Thoracic aorta (tissue), 2 donors: ENCODE results near the gene RXFP2. TPM values are rescaled to one million over a fixed set of nuclear protein-coding genes. Genes with fewer than 3 reads are reported as not detected.

ENCODE experiments used
- ATAC-seq: fragments of 150-250 bp; one replicate; pipeline ENCODE4 v1.8.0; 2017; ENCODE audit warnings: low read depth; ENCODE audit not compliant: insufficient number of reproducible peaks, low FRiP score
- DNase-seq: peaks from one replicate; pipeline ENCODE4 v3.0.0-alpha.2; 2020; ENCODE audit warnings: low spot score
- H3K27ac ChIP-seq, 2 donors: fragments of 200-600 bp; sonication (generic); 1 replicate in 1 of 2; 2 replicates in 1 of 2; pipeline ENCODE4 v1.5.1; 2016; ENCODE audit warnings: mild to moderate bottlenecking in 2 of 2, moderate library complexity in 2 of 2
- H3K27me3 ChIP-seq: fragments of 200-600 bp; sonication (generic); replicated peaks from 2 replicates; pipeline ENCODE4 v1.6.0; 2016; ENCODE audit warnings: mild to moderate bottlenecking; ENCODE audit not compliant: insufficient read depth
- H3K36me3 ChIP-seq: fragments of 200-600 bp; sonication (generic); one replicate; pipeline ENCODE4 v1.5.1; 2016
- H3K4me1 ChIP-seq, 2 donors: fragments of 200-600 bp; sonication (generic); 1 replicate in 1 of 2; 2 replicates in 1 of 2; pipeline versions ENCODE4 v1.5.1 to v1.6.0; 2016; ENCODE audit warnings: low read depth in 2 of 2, mild to moderate bottlenecking in 1 of 2; ENCODE audit not compliant: control insufficient read depth in 1 of 2
- H3K4me3 ChIP-seq: fragments of 200-600 bp; sonication (generic); 2 replicates; pipeline ENCODE4 v1.5.1; 2016; ENCODE audit warnings: mild to moderate bottlenecking
- H3K9me3 ChIP-seq: fragments of 200-600 bp; sonication (generic); 2 replicates; pipeline ENCODE4 v1.5.1; 2016
- total RNA-seq, 2 donors: library from RNA; depleted of rRNA; stranded (reverse); fragments of >200 nt; gene quantifications; one replicate each; pipeline versions ENCODE4 v1.1.0 to v1.2.3, GENCODE V29; 2016
- TF ChIP-seq, protein P1 (sequence below): fragments of 200-600 bp; sonication (generic); IDR thresholded peaks from one replicate; pipeline ENCODE4 v1.5.1; 2019; ENCODE audit warnings: antibody characterized with exemption

The RXFP2 gene
- total RNA-seq, 2 donors from 2014 or later, result 0.21 to 3.0 TPM

DNA sequence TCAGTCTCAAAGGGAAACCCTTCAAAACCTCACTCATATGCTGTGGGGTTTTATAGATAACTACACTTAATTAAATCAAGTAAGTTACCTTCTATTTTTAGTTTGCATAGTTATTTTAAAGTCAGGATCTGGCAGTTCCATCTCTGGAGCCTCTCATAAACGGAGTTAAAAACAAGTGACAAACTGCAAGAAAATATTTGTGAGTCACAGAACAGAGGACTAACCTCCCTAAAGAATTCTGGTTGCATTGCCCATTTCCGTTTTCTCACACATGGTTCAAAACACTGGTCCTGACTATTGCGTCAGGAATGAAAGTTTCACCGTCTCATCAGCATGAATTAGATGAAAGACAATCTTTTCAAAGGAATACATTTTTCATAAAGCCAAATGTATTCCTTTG lies 10.6 kb downstream of the RXFP2 start:
- Histone ChIP-seq H3K4me1 (no peaks in the 10 kb centered on the region), H3K4me3 (no peak overlapping the region), H3K9me3 (no peaks in the 10 kb centered on the region), H3K27ac (no peak overlapping the region), H3K27me3 (no peaks in the 10 kb centered on the region), H3K36me3 (no peaks in the 10 kb centered on the region)
- TF ChIP-seq, protein P1, sequence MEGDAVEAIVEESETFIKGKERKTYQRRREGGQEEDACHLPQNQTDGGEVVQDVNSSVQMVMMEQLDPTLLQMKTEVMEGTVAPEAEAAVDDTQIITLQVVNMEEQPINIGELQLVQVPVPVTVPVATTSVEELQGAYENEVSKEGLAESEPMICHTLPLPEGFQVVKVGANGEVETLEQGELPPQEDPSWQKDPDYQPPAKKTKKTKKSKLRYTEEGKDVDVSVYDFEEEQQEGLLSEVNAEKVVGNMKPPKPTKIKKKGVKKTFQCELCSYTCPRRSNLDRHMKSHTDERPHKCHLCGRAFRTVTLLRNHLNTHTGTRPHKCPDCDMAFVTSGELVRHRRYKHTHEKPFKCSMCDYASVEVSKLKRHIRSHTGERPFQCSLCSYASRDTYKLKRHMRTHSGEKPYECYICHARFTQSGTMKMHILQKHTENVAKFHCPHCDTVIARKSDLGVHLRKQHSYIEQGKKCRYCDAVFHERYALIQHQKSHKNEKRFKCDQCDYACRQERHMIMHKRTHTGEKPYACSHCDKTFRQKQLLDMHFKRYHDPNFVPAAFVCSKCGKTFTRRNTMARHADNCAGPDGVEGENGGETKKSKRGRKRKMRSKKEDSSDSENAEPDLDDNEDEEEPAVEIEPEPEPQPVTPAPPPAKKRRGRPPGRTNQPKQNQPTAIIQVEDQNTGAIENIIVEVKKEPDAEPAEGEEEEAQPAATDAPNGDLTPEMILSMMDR, result no peak
- DNase-seq (no peak), ATAC-seq (peak; percentile 90)

GRCh38 chr13:31755211-31755610 lies 15.9 kb downstream of the RXFP2 start:
- H3K9me3 ChIP-seq, result no peaks in the 10 kb centered on the region
- H3K4me1 ChIP-seq, result no peaks in the 10 kb centered on the region
- DNase-seq (no peak), ATAC-seq (no peak)
- H3K27ac ChIP-seq, result no peak overlapping the region
- TF ChIP-seq, protein P1, result no peak
- H3K36me3 ChIP-seq, result no peaks in the 10 kb centered on the region
- H3K27me3 ChIP-seq, result no peaks in the 10 kb centered on the region
- H3K4me3 ChIP-seq, result no peak overlapping the region

DNA sequence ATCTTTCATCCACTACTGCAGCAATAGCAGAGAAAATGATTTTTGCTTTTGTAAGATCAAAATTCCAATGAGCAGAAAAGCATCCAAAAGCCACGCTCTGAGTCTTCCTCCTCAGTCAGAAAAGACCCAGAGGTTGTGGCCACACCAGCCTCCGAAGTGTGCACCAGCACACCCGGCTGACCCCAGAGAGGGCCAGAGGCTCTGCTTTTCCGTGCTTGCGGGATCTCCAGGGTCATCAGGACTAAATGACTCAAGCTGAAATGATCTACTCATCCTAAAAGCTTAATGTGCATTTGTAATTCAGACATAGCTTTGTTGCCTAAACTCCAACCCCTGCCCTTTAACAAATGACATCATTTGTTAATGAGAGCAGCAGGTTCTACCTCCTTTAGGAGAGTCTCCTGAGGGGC lies 16.5 kb downstream of the RXFP2 start:
- Histone ChIP-seq H3K9me3 (no peaks in the 10 kb centered on the region), H3K36me3 (no peaks in the 10 kb centered on the region), H3K27ac (no peak overlapping the region), H3K4me1 (no peaks in the 10 kb centered on the region), H3K4me3 (no peak overlapping the region), H3K27me3 (no peaks in the 10 kb centered on the region)
- DNase-seq (no peak), ATAC-seq (no peak)
- TF ChIP-seq, protein P1, result no peak

GRCh38 chr13:31756346-31756745 lies 17.0 kb downstream of the RXFP2 start:
- Histone ChIP-seq H3K4me3 (no peak overlapping the region), H3K9me3 (no peaks in the 10 kb centered on the region), H3K36me3 (no peaks in the 10 kb centered on the region), H3K27ac (no peak overlapping the region), H3K4me1 (no peaks in the 10 kb centered on the region), H3K27me3 (no peaks in the 10 kb centered on the region)
- ATAC-seq (no peak), DNase-seq (no peak)
- TF ChIP-seq, protein P1, result no peak

DNA sequence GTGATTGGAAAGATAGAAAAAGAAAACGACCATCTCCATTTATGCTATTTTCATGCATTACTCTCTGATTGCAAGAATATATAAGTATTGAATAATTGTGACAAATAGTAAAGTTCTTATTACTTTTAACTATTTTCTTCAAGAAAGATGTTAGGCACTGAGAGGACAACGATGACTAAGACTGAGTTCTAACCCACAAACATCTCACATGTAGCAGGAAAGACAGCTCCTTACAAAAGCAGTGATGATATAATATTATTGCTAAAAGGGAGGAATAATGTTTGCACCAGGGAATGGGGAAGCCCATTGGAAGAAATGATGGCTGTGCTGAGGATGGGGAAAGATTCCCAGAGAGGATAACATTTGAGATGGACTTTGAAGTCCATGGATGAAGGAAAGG lies 22.6 kb downstream of the RXFP2 start:
- TF ChIP-seq, protein P1, result no peak
- Histone ChIP-seq H3K27me3 (no peaks in the 10 kb centered on the region), H3K4me3 (no peak overlapping the region), H3K4me1 (peaks cover 9 to 17% of the 10 kb centered on the region in 2 donors), H3K36me3 (no peaks in the 10 kb centered on the region), H3K9me3 (no peaks in the 10 kb centered on the region), H3K27ac (no peak overlapping the region)
- DNase-seq, result no peak
- no peak for ATAC-seq
